IPS DF 4.7 (cell line): ENCODE data around the gene MORN2.

Source experiments
- DNase-seq: peaks from one replicate; pipeline ENCODE4 v3.0.0-alpha.2; 2013; ENCODE audit warnings: low spot score; ENCODE audit errors: extremely low read depth

Gene MORN2

DNA sequence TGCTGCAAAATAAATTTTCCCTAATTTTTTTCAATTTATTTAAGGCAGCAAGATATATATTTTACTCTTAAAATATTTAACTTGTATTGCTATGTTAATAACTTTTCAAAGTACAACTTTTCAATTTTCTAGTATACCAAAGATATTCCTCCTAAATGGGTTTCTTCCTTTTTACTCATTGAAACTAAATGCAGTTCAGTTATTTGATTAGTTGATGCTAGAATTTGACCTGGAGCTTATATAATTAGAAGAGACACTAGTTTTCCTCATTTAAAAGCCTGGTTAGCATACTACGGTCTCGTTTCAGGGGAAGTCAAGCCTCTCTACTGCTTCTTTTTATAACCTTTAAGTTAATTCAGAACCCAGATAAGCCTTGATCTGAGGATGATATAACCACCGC lies 13.8 kb downstream of the MORN2 start, which contains the start of gene ARHGEF33:
ARHGEF33 (plus strand) TSS at position 301 of the 400 bp plus-strand sequence. CDS start 29,573 bp downstream, outside the sequence.
- DNase-seq, result no peak

DNA sequence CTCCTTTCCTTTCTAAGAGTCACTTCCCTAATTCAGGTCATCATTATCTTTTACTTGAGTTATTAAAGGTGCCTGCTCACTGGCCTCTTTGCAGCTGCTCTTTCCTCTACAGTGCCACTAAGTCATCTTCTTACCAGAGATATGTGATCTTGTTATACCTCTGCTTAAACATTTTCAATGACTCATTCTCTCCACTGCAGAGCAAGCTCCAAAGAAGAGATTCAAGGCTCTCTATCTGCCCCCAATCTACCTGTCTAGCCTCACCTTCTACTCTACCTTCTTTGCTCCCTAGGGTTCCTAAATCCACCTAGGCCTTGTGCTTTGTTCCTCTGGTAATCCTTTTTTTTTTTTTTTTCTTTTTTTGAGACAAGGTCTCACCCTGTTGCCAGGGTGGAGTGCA lies 17.0 kb downstream of the MORN2 start:
- no peak for DNase-seq

DNA sequence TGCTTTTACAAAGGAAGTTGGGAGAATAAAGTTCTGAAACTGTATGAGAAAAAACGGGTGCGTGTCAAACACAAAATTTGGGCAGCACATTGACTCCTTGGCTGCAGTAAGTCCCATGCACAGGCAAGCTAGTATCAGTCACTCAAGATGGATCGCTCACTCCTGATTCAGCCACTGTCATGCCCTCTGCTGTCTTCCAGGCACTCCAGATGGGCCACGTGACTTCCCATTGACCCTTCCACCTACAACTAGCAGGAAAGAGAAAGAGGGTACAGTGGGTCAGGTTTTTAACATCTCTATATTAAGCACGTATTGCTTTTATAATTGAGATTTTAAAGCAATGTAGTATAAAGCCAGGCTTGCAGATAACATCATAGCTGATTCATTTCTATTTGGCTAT lies 22.5 kb downstream of the MORN2 start:
- no peak for DNase-seq

DNA sequence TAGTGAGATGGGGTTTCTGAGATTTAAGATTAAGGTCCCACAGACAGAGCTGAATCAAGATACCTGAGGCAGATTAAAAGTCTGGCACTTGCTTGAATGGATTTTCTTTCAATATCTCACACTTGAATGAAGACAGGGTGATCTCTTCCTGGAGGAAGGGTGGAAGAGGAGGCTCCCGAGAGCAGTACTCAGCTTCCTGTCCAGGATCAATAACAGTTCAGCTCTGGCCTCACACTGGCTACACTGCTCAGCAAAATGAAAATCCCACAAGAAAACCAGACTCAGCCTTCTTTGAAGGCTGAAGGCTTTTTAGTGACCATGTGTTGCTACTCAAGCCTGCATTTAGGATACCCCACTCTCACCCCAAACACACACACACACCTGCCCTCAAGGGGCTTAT lies 24.9 kb downstream of the MORN2 start:
- DNase-seq, result no peak

DNA sequence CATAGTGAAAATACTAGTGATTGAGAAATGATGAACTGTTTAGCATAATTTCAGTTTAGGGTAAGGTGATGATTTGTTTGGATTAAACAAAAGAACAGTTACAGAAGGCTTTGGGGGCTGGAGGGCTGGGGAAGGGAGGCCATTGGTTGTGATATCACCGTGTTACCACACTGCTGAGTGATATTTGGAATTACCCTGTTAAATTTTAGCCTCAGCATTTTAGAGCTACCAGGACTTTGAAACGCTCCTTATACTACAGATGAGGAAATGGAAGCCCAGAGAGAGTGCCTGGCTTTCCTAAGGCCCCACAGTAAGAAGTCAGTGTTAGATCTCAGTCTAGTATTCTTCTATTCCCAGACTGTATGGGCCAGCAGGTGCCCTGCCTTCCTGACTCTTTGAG lies 29.5 kb downstream of the MORN2 start:
- DNase-seq, result no peak

DNA sequence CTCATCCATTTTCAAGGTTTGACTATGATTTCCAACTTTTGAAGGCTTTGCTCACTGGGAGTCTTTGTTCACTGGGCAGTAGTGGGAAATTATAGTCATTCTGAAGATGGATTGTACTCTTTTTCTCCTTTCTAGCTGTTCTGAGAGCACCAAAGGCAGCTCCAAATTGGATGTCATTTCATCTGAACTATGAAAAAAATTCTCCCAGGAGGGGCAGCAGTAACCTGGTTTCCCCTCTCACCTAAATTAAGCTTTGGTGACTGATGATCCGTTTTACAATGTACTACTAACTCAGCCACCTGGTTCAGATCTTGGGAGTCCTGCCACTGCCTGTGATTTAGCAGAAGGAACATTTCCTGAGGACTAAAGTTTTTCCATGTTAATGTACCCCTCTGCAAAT lies 31.5 kb downstream of the MORN2 start:
- DNase-seq, result no peak

DNA sequence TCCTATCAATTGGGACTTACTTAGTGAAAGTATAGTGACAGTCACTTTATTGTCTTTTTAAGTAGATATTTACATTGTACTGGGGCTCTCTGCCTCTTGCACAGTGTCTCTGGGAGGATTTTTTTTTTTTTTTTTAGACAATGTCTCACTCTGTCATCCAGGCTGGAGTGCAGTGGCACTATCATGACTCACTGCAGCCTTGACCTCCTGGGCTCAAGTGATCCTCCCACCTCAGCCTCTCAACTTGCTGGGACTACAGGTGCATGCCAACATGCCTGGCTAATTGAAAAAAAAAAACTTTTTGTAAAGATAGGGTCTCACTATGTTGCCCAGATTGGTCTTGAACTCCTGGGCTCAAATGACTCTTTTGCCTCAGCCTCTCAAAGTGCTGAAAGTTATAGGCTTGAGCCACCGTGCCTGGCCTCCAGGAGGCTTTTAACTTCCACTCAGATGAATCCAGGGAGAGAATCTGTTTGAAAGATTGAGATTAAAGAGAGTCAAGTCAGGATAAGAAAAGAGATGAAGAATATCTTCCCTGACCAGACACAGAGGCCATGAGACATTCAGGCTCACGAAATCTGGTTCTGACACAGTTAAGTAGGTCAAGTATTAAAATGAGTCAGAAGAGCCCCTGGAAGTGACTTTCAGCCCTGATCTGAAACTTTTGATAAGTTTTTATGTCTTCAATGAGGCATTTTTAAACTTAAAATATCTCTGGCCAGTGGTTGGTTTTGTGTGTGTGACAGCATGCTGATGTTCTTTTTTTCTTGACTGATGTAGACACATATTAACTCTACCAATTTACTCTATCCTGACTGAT lies 32.2 kb downstream of the MORN2 start:
- DNase-seq, result no peak

DNA sequence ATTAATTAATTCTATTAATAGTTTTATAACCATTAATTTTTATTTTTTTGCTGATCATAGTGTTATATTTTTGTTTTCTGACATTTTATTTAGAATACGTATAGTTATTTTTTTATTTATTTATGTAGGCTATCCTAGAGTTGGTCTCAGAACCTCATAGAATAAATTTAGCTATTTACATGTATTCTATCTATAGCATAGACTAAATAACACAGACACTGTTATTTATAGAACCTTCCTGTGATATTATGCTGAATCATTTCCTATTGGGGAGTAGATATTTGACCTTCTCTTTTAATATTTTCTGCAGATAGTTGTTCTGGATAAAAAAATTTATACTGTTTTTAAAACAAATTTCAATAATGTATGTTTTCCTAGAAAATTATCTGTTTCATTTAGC lies 34.1 kb downstream of the MORN2 start:
- no peak for DNase-seq

DNA sequence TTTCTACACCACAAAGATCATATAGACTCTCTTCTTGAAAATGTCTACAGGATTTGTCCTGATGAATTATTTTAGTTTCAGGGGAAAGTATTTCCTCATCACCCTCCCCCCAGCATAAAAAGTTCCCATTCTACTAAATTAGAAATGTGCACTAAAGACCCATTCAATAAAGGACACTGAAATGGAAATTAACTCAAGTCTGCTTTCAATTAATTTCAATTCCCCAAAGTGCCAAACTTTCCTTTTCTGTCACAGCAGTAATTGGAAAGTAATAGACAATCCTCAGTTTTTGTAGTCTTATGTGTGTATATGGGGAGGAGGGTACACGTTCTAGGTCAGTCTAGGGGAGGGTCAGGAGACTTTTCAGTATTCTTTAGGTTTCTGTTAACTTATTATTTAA lies 35.4 kb downstream of the MORN2 start:
- DNase-seq, result no peak

DNA sequence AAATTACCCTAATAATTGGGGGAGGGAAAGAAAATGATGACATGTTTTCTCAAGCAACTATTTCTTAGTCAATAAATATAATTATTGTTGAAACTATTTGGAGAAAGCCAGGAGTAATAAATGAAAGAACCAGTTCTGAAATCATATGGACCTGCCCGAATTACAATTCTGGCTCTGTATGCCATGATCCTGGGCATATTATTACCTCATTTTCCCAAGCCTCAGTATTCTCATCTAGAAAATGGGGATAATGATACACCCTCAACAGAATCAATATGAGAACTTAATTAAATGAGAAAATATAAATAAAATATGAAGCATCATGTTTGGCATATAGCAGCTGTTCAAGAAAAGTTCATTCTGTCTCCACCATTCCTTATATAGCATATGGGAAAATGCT lies 36.8 kb downstream of the MORN2 start:
- no peak for DNase-seq

DNA sequence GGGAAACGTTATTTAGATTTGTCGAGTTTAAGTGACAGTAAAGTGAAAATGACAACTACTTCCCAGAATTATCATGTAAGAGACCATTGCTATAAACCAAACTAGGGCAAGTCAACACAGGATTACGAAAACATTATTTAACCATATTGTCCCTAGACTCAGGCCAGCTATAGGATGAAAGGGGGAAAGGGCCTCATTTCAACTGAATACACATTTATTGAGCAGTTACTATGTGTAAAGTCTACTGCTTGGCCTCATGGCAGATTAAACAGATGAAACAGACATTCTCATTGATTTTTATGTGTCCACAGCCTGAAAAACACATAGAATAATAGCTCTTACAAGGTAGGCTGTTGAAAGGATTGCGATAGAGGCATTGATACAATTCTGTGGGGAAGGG lies 46.6 kb downstream of the MORN2 start:
- no peak for DNase-seq

DNA sequence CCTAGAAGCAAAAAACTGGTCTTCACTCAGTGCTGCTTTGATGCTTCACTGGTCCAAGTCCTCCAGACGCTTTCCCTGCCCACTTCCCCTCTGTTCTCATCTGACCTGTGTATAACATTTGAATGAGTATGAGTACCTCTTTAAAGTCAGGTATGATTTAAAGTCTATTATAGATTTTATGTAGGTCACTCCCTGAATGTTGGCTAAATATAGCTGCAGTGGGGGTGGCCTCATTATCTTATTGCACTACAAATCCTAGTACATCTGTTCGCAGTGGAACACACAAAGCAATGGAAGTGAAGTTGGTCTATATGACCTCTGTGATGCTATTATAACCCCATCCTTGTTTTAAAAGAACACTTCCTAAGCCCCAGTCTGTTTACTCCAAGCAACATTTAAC lies 47.1 kb downstream of the MORN2 start:
- no peak for DNase-seq

DNA sequence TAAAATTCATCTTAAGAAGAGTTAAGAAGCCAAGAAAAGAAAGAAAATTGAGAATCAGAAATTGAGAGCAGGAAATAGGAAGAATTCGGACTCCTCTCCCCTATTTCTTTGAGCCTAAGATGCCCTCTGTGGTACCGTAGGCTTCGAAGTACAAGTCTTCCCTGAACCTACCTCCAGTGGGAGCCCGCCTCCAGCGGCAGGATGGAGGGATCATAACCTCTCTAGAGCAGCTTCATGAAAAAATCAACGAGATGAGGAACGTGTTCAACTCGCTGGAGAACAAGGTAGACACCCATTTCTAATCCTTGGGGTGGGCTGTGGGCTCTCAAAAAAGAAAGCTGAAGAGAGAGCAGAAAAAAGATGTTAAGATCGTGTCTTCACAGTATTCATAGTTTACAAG lies 50.2 kb downstream of the MORN2 start:
- DNase-seq, result no peak

DNA sequence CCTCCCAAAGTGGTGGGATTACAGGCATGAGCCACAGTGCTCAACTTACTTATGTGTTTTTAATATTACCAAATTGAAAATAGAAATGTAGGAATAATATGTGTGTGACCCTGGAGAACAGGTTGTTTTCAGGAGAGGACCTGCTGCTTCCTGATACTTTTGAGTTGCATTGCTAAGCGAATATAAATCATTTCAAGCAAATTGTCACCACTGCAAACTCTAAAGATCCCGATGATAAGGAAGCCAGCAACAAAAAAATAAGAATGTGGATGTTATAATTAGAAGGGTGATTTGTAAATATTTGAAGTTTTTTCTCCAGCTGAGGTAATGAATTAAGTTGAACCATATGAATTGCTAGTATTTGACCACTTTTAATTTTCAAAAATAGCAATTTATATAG lies 54.8 kb downstream of the MORN2 start:
- no peak for DNase-seq
